A549 treated with GW870086 at 1 μM for 4 hours (cell line): ENCODE results near the gene LMAN2. TPM values are rescaled to one million over a fixed set of nuclear protein-coding genes. Genes with fewer than 3 reads are reported as not detected.

Source experiments
- total RNA-seq: library from RNA; stranded (reverse); fragments of 200-300 nt; extraction: Qiagen RNA extraction; gene quantifications from 5 replicates; pipeline ENCODE4 v1.2.3, GENCODE V29; 2022; ENCODE audit warnings: low read depth

The LMAN2 gene, protein sequence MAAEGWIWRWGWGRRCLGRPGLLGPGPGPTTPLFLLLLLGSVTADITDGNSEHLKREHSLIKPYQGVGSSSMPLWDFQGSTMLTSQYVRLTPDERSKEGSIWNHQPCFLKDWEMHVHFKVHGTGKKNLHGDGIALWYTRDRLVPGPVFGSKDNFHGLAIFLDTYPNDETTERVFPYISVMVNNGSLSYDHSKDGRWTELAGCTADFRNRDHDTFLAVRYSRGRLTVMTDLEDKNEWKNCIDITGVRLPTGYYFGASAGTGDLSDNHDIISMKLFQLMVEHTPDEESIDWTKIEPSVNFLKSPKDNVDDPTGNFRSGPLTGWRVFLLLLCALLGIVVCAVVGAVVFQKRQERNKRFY
- 184 to 212 TPM (median 199 TPM) in 5 replicates for total RNA-seq

GRCh38 chr5:177351392-177352329, at the start of gene LMAN2:
TSS of gene LMAN2 (minus strand) at chr5:177351668. CDS start at chr5:177351647, 21 bp downstream.

GRCh38 chr5:177399997-177400868, 48.8 kb upstream of the LMAN2 start, which contains the start of gene PFN3:
TSS of gene PFN3 (minus strand) at chr5:177400661. CDS start at chr5:177400576, 85 bp downstream.

DNA sequence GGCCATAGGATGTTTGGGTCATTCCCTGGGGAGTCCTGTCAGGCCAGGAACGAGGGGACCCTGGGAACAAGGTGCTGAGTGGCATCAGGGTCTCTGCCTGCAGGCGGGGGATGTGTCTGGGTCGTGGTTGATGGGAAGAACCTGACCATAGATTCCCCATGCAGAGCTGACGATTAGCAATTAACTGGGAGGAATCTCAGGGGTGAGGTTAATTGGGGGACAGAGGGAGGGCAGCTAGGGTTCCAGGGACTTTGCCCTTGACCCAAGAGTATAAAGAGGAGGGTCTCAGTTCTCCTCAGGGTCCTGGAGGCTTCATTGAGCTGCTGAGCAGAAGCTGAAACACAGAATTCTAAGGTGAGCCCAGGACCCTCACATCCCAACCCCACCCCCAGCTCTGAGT, 32.7 kb upstream of the LMAN2 start, which contains the start of gene SLC34A1:
Gene SLC34A1, plus strand, starts transcription at position 301 of the 400 bp plus-strand sequence. CDS start 1,308 bp downstream, outside the sequence.

GRCh38 chr5:177357459-177358351, 6.2 kb upstream of the LMAN2 start, which contains the start of gene RGS14:
TSS of gene RGS14 (plus strand) at chr5:177357924. CDS start at chr5:177358025, 101 bp downstream.

DNA sequence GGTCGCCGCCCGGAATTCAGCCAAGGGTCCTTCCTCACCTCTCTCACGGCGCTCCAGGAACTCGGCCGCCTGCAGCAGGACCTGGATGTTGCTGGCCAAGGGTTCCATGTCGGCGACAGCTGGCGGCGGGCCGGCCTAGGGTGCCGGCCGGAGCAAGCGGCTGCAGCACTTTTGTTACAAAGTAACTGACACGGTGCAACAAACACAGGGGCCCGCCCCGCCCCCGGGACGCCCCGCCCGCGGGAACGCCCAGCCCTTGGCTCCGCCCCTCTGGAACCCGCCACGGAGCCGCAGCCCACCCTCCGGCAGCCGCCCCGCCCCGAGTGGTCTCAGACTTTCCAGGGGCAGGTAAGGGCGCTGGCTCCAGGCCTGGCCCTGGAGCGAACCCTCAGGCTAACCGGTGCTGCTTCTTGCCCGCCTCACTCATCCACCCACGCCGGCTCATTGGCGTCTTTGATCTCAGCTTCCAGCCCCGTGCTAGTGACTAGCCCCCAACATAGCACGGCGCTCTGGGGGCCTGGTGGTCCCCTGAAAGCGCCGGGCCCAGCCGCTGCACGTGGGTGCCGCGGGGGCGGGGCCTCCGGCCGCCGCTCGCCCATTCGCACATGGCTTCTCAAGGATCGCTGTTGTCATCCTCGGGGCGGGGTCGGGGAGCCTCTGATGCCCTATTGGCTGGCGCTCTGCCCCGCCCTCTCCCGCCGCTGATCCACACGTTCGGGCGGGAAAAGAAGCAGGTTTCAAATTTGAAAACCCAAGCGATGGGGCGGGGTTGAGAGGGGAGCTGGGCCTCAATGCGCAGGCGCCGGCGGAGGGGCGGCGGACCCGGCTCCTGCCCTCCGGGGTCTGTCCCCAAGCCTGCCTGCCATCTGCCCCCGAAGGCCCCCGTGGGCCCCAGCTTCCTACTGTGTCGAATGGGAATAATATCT, 39.5 kb downstream of the LMAN2 start, which contains the start of gene MXD3:
Gene MXD3, minus strand, starts transcription at position 176 of the 926 bp plus-strand sequence. Its CDS starts 68 bp downstream, at position 108.

DNA sequence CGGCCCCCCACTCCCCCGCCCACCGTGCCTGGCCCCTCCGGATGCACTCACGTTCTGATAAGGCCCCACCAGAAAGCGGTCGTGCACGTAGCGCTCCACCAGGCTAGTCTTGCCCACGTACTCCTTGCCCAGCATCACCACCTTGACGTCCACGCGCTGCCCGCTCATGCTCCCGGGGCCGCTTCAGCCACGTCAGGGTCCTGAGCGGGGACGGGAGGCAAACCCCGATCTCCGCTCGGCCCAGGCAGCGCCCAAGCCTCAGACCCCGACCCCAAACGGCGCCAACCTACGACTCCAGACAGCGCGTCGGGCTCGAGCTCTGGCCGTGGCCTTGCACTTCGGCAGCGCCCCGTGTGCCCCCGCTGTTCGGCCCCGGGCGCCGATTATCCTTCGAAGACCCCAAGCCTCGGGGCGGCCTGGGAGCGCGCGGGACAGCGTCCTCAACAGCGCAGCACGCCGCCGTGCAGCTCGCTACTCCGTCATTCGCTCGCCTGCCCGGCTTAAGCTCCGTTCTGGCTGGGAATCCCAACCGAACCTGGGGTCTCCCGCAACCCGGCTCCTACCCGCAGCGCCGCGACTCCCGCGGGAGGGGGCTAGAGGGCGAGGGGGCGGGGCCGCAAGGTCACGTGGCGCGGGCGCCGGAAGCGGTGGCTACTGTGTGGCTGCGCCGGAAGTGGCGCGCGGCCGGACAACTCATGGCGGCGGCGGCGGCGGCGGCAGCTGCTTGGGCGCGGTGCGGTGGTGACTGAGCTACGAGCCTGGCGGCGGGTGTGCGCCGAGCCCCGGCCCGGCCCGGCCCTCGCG, 48.1 kb downstream of the LMAN2 start, which contains the start of the genes PRELID1 and RAB24:
Gene PRELID1, plus strand, starts transcription at position 679 of the 804 bp plus-strand sequence. CDS start 187 bp downstream, outside the sequence.
Gene RAB24, minus strand, starts transcription at position 599 of the 804 bp plus-strand sequence. Its CDS starts 431 bp downstream, at position 168.

Other genes starting within 250 kb of the LMAN2 start
- gene NSD1, start 217.9 kb downstream of the LMAN2 start, total RNA-seq = 16.1 to 24.5 TPM (median 20.0 TPM) in 5 replicates
- 22.5 to 26.9 TPM (median 24.5 TPM) in 5 replicates for gene RAB24, start 47.9 kb downstream of the LMAN2 start, total RNA-seq
- gene PRELID1, start 47.9 kb downstream of the LMAN2 start, total RNA-seq = 304 to 397 TPM (median 381 TPM) in 5 replicates
- gene MXD3, start 39.8 kb downstream of the LMAN2 start, total RNA-seq = 14.2 to 18.0 TPM (median 16.0 TPM) in 5 replicates
- 2.3 to 7.2 TPM (median 5.4 TPM) in 5 replicates for gene RGS14, start 6.3 kb upstream of the LMAN2 start, total RNA-seq
- gene SLC34A1, start 32.8 kb upstream of the LMAN2 start, total RNA-seq = not detected in 5 replicates
- not detected in 5 replicates for gene PFN3, start 49.0 kb upstream of the LMAN2 start, total RNA-seq
- gene F12, start 57.9 kb upstream of the LMAN2 start, total RNA-seq = 14.3 to 24.6 TPM (median 22.9 TPM) in 5 replicates
- 18.6 to 27.2 TPM (median 25.2 TPM) in 5 replicates for gene GRK6, start 75.0 kb upstream of the LMAN2 start, total RNA-seq
- gene PRR7, start 95.1 kb upstream of the LMAN2 start, total RNA-seq = 18.7 to 32.3 TPM (median 31.1 TPM) in 5 replicates
- 54.5 to 69.5 TPM (median 65.6 TPM) in 5 replicates for gene DBN1, start 122.0 kb upstream of the LMAN2 start, total RNA-seq
- 65.9 to 84.5 TPM (median 83.1 TPM) in 5 replicates for gene PDLIM7, start 145.9 kb upstream of the LMAN2 start, total RNA-seq
- gene DOK3, start 158.2 kb upstream of the LMAN2 start, total RNA-seq = 2.4 to 5.6 TPM (median 4.3 TPM) in 5 replicates
- 84.7 to 106 TPM (median 101 TPM) in 5 replicates for gene DDX41, start 165.3 kb upstream of the LMAN2 start, total RNA-seq
- gene FAM193B, start 202.9 kb upstream of the LMAN2 start, total RNA-seq = 16.9 to 28.1 TPM (median 26.8 TPM) in 5 replicates
- gene TMED9, start 240.5 kb upstream of the LMAN2 start, total RNA-seq = 273 to 293 TPM (median 280 TPM) in 5 replicates
- 21.4 to 28.5 TPM (median 25.7 TPM) in 5 replicates for gene B4GALT7, start 248.5 kb upstream of the LMAN2 start, total RNA-seq